Calu3 (cell line): ENCODE results near the gene TENM3. TPM values are rescaled to one million over a fixed set of nuclear protein-coding genes. Genes with fewer than 3 reads are reported as not detected.

Source experiments
- BruUV-seq: library from RNA; stranded (reverse); fragments of 400-500 nt; replicated peaks from 2 replicates; lab custom pipeline; 2021; lab: Mats Ljungman, UMichigan
- CTCF ChIA-PET: fragments of 300-600 bp; sonication (Branson Sonifier 250); formaldehyde crosslinking; loops from one replicate; lab custom pipeline; 2022; ENCODE audit warnings: antibody characterized with exemption; lab: Charles Lee
- DNase-seq: peaks from one replicate; pipeline ENCODE4 v3.0.0; 2022
- H3K27ac Mint-ChIP-seq: one replicate; pipeline ENCODE4 v1.8.0; 2022; ENCODE audit warnings: mixed read lengths; ENCODE audit not compliant: unreplicated experiment
- H3K27me3 Mint-ChIP-seq: one replicate; pipeline ENCODE4 v1.8.0; 2022; ENCODE audit warnings: mixed read lengths; ENCODE audit not compliant: unreplicated experiment
- H3K36me3 Mint-ChIP-seq: one replicate; pipeline ENCODE4 v1.8.0; 2022; ENCODE audit warnings: mild to moderate bottlenecking, moderate library complexity, mixed read lengths; ENCODE audit not compliant: insufficient read depth, unreplicated experiment
- H3K4me1 Mint-ChIP-seq: one replicate; pipeline ENCODE4 v1.8.0; 2022; ENCODE audit warnings: mild to moderate bottlenecking, low read depth, mixed read lengths; ENCODE audit not compliant: unreplicated experiment
- H3K4me3 Mint-ChIP-seq: one replicate; pipeline ENCODE4 v1.8.0; 2022; ENCODE audit warnings: mild to moderate bottlenecking, low read depth, moderate library complexity, mixed read lengths; ENCODE audit not compliant: unreplicated experiment
- H3K9me3 Mint-ChIP-seq: one replicate; pipeline ENCODE4 v1.8.0; 2022; ENCODE audit warnings: low read depth, mixed read lengths; ENCODE audit not compliant: unreplicated experiment
- CTCF ChIP-seq: fragments of 200-600 bp; IDR thresholded peaks from one replicate; pipeline ENCODE4 v1.8.0; 2022; ENCODE audit warnings: antibody characterized with exemption; ENCODE audit not compliant: unreplicated experiment
- intact Hi-C: fragments of 100-400 bp; cut with micrococcal nuclease; formaldehyde crosslinking; loops from one replicate; pipeline ENCODE4 v1.10.0; 2022; ENCODE audit not compliant: unreplicated experiment
- total RNA-seq: library from RNA; stranded (reverse); gene quantifications from 2 replicates; pipeline ENCODE4 v1.2.3, GENCODE V29; 2022

Gene TENM3
- total RNA-seq, 1 experiment from 2014 or later: 5.9 TPM

- intact Hi-C loops: no loop called here
- CTCF ChIA-PET: no interaction called here
- Mint-ChIP-seq H3K27ac (no peak overlapping the region), H3K27me3 (peaks cover 11% of the 10 kb centered on the region), H3K36me3 (no peaks in the 10 kb centered on the region), H3K4me3 (no peak overlapping the region), H3K4me1 (peaks cover 16% of the 10 kb centered on the region), H3K9me3 (no peaks in the 10 kb centered on the region)
- DNase-seq: no peak
- no TSS peak for BruUV-seq
- no peak for TF ChIP-seq CTCF
These were observed 415 bp upstream of the TENM3 start for GRCh38 chr4:182242787-182243186.

GRCh38 chr4:182245041-182245440, 1.8 kb downstream of the TENM3 start:
- H3K4me3 Mint-ChIP-seq: no peak overlapping the region
- intact Hi-C loops: no loop called here
- CTCF ChIA-PET: no interaction called here
- DNase-seq: no peak
- no peaks in the 10 kb centered on the region for H3K36me3 Mint-ChIP-seq
- no peaks in the 10 kb centered on the region for H3K9me3 Mint-ChIP-seq
- no peak for TF ChIP-seq CTCF
- BruUV-seq: no TSS peak
- H3K4me1 Mint-ChIP-seq: peaks cover 16% of the 10 kb centered on the region
- no peak overlapping the region for H3K27ac Mint-ChIP-seq
- H3K27me3 Mint-ChIP-seq: peaks cover 11% of the 10 kb centered on the region

- BruUV-seq: no TSS peak
- Mint-ChIP-seq H3K27me3 (peaks cover 11% of the 10 kb centered on the region), H3K4me1 (peaks cover 16% of the 10 kb centered on the region), H3K9me3 (no peaks in the 10 kb centered on the region), H3K4me3 (no peak overlapping the region), H3K36me3 (no peaks in the 10 kb centered on the region), H3K27ac (no peak overlapping the region)
- intact Hi-C loops: no loop called here
- DNase-seq: no peak
- CTCF ChIA-PET: no interaction called here
- TF ChIP-seq CTCF: no peak
These were observed 2.5 kb downstream of the TENM3 start for GRCh38 chr4:182245541-182246215.

GRCh38 chr4:182246401-182247205, 3.4 kb downstream of the TENM3 start:
- no TSS peak for BruUV-seq
- CTCF ChIA-PET: no interaction called here
- no peak for DNase-seq
- Mint-ChIP-seq H3K36me3 (no peaks in the 10 kb centered on the region), H3K4me1 (peaks cover 16% of the 10 kb centered on the region), H3K27me3 (peaks cover 11% of the 10 kb centered on the region), H3K9me3 (no peaks in the 10 kb centered on the region), H3K4me3 (no peak overlapping the region), H3K27ac (no peak overlapping the region)
- intact Hi-C loops: no loop called here
- TF ChIP-seq CTCF: no peak
